Measurements from ENCODE around the gene FADS1.

GRCh38 chr11:61769169-61769920 lies 47.5 kb downstream of the FADS1 start:
- TF ChIP-seq CTCF (IDR thresholded peaks at IDR 0.05; ENCODE audit: control extremely low read depth in 1 of 3, insufficient read depth in 1 of 3, low read depth in 1 of 3, low read length in 3 of 3) (peak; percentile 36 to 44 (median 43)), EP300 (IDR thresholded peaks at IDR 0.05; ENCODE audit: borderline replicate concordance in 1 of 2, low read depth in 2 of 2, low read length in 2 of 2) (no peak), PHF8 (conservative IDR thresholded peaks at IDR 0.05; ENCODE audit: low read depth, low read length) (no peak), RNF2 (IDR thresholded peaks at IDR 0.05; ENCODE audit: borderline replicate concordance, low read depth, low read length, missing control alignments, poor library complexity, severe bottlenecking) (no peak), POLR2A (IDR thresholded peaks at IDR 0.05; ENCODE audit: control extremely low read depth in 1 of 2, low read depth in 2 of 2, low read length in 2 of 2) (no peak), SUZ12 (IDR thresholded peaks at IDR 0.05; ENCODE audit: low read length) (no peak), BACH1 (IDR thresholded peaks at IDR 0.05; ENCODE audit: low read length) (no peak), TAF1 (IDR thresholded peaks at IDR 0.05; ENCODE audit: low read depth, low read length) (no peak), ATF2 (IDR thresholded peaks at IDR 0.05; ENCODE audit: low read length) (no peak), POLR2AphosphoS5 (IDR thresholded peaks at IDR 0.05; ENCODE audit: low read depth, low read length) (no peak), JUND (IDR thresholded peaks at IDR 0.05; ENCODE audit: low read length) (no peak), NRF1 (IDR thresholded peaks at IDR 0.05; ENCODE audit: low read depth, low read length) (no peak)
